ENCODE measurements around the gene KMT5B. TPM values are rescaled to one million over a fixed set of nuclear protein-coding genes. Genes with fewer than 3 reads are reported as not detected.

Gene KMT5B
- total and polyA plus RNA-seq, 2 experiments from 2014 or later: 26.4 to 31.0 TPM

- Mint-ChIP-seq H3K4me3 (peak overlapping the region; percentile 75; the same call in 2 of the 3 replicates), H3K9me3 (no peaks in the 10 kb centered on the region; the same call in 2 of the 3 replicates), H3K27ac (no peak overlapping the region), H3K27me3 (ENCODE audit: insufficient read depth, low read depth, poor library complexity) (peaks cover 25% of the 10 kb centered on the region), H3K4me1 (peaks cover 42% of the 10 kb centered on the region), H3K36me3 (ENCODE audit: low read depth) (peaks cover 2% of the 10 kb centered on the region; the same call in 1 of the 3 replicates)
- no peaks in the 10 kb centered on the region for H3K9me2 ChIP-seq (ENCODE audit: insufficient read depth)
- H3K4me3 ChIP-seq: peak overlapping the region; percentile 80
- peak overlapping the region; percentile 97 for H3K27ac ChIP-seq (ENCODE audit: low read depth)
- H4K20me1 ChIP-seq (replicated peaks; ENCODE audit: insufficient read depth): peaks cover 19% of the 10 kb centered on the region; the same call in 1 of the 2 replicates
- no peak overlapping the region for H2AFZ ChIP-seq
- H3K27me3 ChIP-seq (ENCODE audit: insufficient read depth): peaks cover 4% of the 10 kb centered on the region
- ATAC-seq (peak; percentile 21), DNase-seq (ENCODE audit: low spot score) (peak; percentile 96)
- peaks cover 37% of the 10 kb centered on the region for H3K79me2 ChIP-seq (replicated peaks; ENCODE audit: insufficient read depth)
- peaks cover 14% of the 10 kb centered on the region for H3K4me1 ChIP-seq (ENCODE audit: insufficient read depth)
- H3K36me3 ChIP-seq (ENCODE audit: insufficient read depth): no peaks in the 10 kb centered on the region
- H3F3A ChIP-seq (replicated peaks; ENCODE audit: low read depth): no peaks in the 10 kb centered on the region; the same call in 1 of the 2 replicates
- TF ChIP-seq NANOG (IDR thresholded peaks at IDR 0.05; ENCODE audit: borderline replicate concordance) (no peak), CREB1 (CRISPR knock-in tag; IDR thresholded peaks at IDR 0.05; ENCODE audit: low read depth) (peak; percentile 50), ZNF331 (CRISPR knock-in tag; IDR thresholded peaks at IDR 0.05; ENCODE audit: low read depth) (no peak), JUNB (IDR thresholded peaks at IDR 0.05; ENCODE audit: unreplicated experiment) (no peak), ZNF114 (CRISPR knock-in tag; IDR thresholded peaks at IDR 0.05) (peak; percentile 55; the same call in 1 of the 2 replicates), POLR2AphosphoS5 (IDR thresholded peaks at IDR 0.05; ENCODE audit: low read depth) (peak; percentile 75)
- TF ChIP-seq, protein P1, sequence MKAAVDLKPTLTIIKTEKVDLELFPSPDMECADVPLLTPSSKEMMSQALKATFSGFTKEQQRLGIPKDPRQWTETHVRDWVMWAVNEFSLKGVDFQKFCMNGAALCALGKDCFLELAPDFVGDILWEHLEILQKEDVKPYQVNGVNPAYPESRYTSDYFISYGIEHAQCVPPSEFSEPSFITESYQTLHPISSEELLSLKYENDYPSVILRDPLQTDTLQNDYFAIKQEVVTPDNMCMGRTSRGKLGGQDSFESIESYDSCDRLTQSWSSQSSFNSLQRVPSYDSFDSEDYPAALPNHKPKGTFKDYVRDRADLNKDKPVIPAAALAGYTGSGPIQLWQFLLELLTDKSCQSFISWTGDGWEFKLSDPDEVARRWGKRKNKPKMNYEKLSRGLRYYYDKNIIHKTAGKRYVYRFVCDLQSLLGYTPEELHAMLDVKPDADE (IDR thresholded peaks at IDR 0.05): no peak
- H3K4me2 ChIP-seq: peak overlapping the region; percentile 93
Measured at GRCh38 chr11:68213555-68214172, 568 bp upstream of the KMT5B start.

DNA sequence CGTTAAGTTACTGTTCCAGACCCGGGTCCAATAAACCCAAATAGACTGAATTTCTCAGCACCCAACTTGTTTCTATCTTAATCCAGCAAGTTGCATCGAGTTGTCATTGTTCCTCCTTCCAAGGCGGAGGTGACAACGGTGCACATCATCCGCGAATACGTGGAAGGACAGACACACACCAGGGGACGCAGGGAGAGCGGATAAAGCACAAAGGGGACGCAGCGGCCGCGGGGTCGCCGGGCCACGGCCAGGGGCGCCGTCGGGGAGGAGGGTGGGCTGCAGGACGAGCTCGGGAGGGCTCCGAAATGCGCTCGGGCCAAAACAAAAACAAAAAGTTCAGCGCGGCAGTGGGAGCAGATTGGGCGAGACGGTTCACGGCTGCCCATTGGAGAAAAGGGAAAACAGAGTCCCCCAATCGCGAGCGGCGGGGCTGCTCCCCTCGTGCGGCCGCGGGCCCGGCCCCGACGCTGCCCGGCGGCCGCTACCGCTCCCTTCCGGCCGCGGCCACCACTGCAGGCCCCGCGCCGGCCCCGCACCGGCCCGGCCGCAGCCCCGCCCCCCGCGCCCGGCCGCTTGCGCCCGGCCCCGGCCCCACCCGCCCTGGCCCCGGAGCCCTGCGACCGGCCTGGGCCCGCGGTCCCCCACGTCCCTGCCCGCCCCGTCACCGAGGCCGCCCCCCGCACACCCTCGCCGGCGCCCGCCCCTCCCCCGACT is 518 bp downstream of the KMT5B start:
- Mint-ChIP-seq H3K27me3 (ENCODE audit: insufficient read depth, low read depth, poor library complexity) (peaks cover 28% of the 10 kb centered on the region), H3K27ac (peak overlapping the region; percentile 93), H3K9me3 (no peaks in the 10 kb centered on the region; the same call in 2 of the 3 replicates), H3K4me1 (peaks cover 42% of the 10 kb centered on the region), H3K36me3 (ENCODE audit: low read depth) (peaks cover 2% of the 10 kb centered on the region; the same call in 1 of the 3 replicates), H3K4me3 (peak overlapping the region; percentile 91)
- Histone ChIP-seq H3K9me2 (ENCODE audit: insufficient read depth) (no peaks in the 10 kb centered on the region), H3K4me1 (ENCODE audit: insufficient read depth) (peaks cover 15% of the 10 kb centered on the region), H2AFZ (peak overlapping the region; percentile 57; the same call in 1 of the 2 replicates), H3K36me3 (ENCODE audit: insufficient read depth) (no peaks in the 10 kb centered on the region), H3K27me3 (ENCODE audit: insufficient read depth) (peaks cover 4% of the 10 kb centered on the region), H3F3A (replicated peaks; ENCODE audit: low read depth) (no peaks in the 10 kb centered on the region; the same call in 1 of the 2 replicates), H4K20me1 (replicated peaks; ENCODE audit: insufficient read depth) (peaks cover 25% of the 10 kb centered on the region), H3K27ac (ENCODE audit: low read depth) (peak overlapping the region; percentile 87), H3K79me2 (replicated peaks; ENCODE audit: insufficient read depth) (peaks cover 47% of the 10 kb centered on the region), H3K4me3 (peak overlapping the region; percentile 90), H3K4me2 (peak overlapping the region; percentile 88)
- peak; percentile 53 for ATAC-seq
- DNase-seq (ENCODE audit: low spot score): peak; percentile 89
- TF ChIP-seq CTCF (conservative IDR thresholded peaks at IDR 0.05; ENCODE audit: low read depth in 2 of 2) (peak in 1 of 2 experiments; percentile 37; a peak in 2 of 4 replicates), EZH2 (IDR thresholded peaks at IDR 0.05; ENCODE audit: low read depth, unreplicated experiment) (no peak), NANOG (IDR thresholded peaks at IDR 0.05; ENCODE audit: borderline replicate concordance) (no peak), ZNF462 (CRISPR knock-in tag; IDR thresholded peaks at IDR 0.05) (no peak), CREB1 (CRISPR knock-in tag; IDR thresholded peaks at IDR 0.05; ENCODE audit: low read depth) (no peak)
